Endodermal cell (in vitro differentiated cells): ENCODE measurements around the gene SPN. TPM values are rescaled to one million over a fixed set of nuclear protein-coding genes. Genes with fewer than 3 reads are reported as not detected.
"Not testable (repeated sequence)": the region's sequence is repeated elsewhere in the genome, so short reads cannot be mapped to it uniquely, and the experiment has no call there.

Experiments
- DNase-seq: peaks from one replicate; pipeline ENCODE4 v3.0.0-alpha.2; 2017
- H3K27ac ChIP-seq: 2 replicates; pipeline ENCODE4 v1.5.1; 2013; ENCODE audit warnings: mild to moderate bottlenecking, low read depth, low read length, moderate library complexity
- H3K27me3 ChIP-seq: 2 replicates; pipeline ENCODE4 v1.6.1; 2013; ENCODE audit warnings: mild to moderate bottlenecking, low read length, moderate library complexity; ENCODE audit not compliant: insufficient read depth, control insufficient read depth, poor library complexity, severe bottlenecking
- H3K36me3 ChIP-seq: 2 replicates; pipeline ENCODE4 v1.7.0; 2013; ENCODE audit warnings: mild to moderate bottlenecking, low read length, moderate library complexity; ENCODE audit not compliant: control insufficient read depth, insufficient read depth
- H3K4me1 ChIP-seq: one replicate; pipeline ENCODE4 v1.7.0; 2013; ENCODE audit warnings: low read length; ENCODE audit not compliant: control insufficient read depth, insufficient read depth
- H3K4me3 ChIP-seq: 2 replicates; pipeline ENCODE4 v1.5.1; 2013; ENCODE audit warnings: mild to moderate bottlenecking, low read length, moderate library complexity
- H3K9ac ChIP-seq: 2 replicates; pipeline ENCODE4 v1.6.1; 2013; ENCODE audit warnings: mild to moderate bottlenecking, low read length, moderate library complexity; ENCODE audit not compliant: poor library complexity, severe bottlenecking; ENCODE audit errors: extremely low read depth
- H3K9me3 ChIP-seq: 2 replicates; pipeline ENCODE4 v1.6.1; 2013; ENCODE audit warnings: mild to moderate bottlenecking, low read length, moderate library complexity; ENCODE audit not compliant: control insufficient read depth
- H3K27ac Mint-ChIP-seq: 2 replicates; pipeline ENCODE4 v1.8.0; 2020; ENCODE audit warnings: mixed read lengths
- H3K27me3 Mint-ChIP-seq: 2 replicates; pipeline ENCODE4 v1.8.0; 2021; ENCODE audit warnings: mild to moderate bottlenecking, mixed read lengths; ENCODE audit not compliant: insufficient read depth
- H3K36me3 Mint-ChIP-seq: 2 replicates; pipeline ENCODE4 v1.8.0; 2020; ENCODE audit warnings: low read depth, mixed read lengths
- H3K4me1 Mint-ChIP-seq: 2 replicates; pipeline ENCODE4 v1.8.0; 2020; ENCODE audit warnings: mixed read lengths
- H3K4me3 Mint-ChIP-seq: 2 replicates; pipeline ENCODE4 v1.8.0; 2020; ENCODE audit warnings: mild to moderate bottlenecking, moderate library complexity, mixed read lengths
- H3K9me3 Mint-ChIP-seq: 2 replicates; pipeline ENCODE4 v1.8.0; 2020; ENCODE audit warnings: mild to moderate bottlenecking, mixed read lengths
- WGBS, 2 experiments: methylation state at CpG; one replicate each; pipeline versions ENCODE4 v1.1.5 to v1.1.7; 2013; ENCODE audit warnings: missing lambda C conversion rate in 2 of 2, mixed read lengths in 1 of 2; ENCODE audit not compliant: insufficient coverage in 1 of 2, insufficient read length in 1 of 2; 5-methylcytosine and 5-hydroxymethylcytosine counted together
- total RNA-seq, 2 donors: library from RNA; stranded (reverse); fragmentation: NEBNext Ultra II Directional in 1 of 2; extraction: Animal tissue kit (Norgen Biotek cat#: 25700) in 1 of 2; gene quantifications; 2 replicates in 1 of 2; 3 replicates in 1 of 2; pipeline ENCODE4 v1.2.1, GENCODE V29; 2021
- TF ChIP-seq, protein P1 (sequence below): fragments of 200-600 bp; sonication (generic); conservative IDR thresholded peaks from 2 replicates; pipeline ENCODE4 v1.5.0; 2021; ENCODE audit warnings: antibody characterized with exemption, mild to moderate bottlenecking

The SPN gene
- total RNA-seq, 2 donors from 2014 or later: 0.86 TPM; not detected in 1

DNA sequence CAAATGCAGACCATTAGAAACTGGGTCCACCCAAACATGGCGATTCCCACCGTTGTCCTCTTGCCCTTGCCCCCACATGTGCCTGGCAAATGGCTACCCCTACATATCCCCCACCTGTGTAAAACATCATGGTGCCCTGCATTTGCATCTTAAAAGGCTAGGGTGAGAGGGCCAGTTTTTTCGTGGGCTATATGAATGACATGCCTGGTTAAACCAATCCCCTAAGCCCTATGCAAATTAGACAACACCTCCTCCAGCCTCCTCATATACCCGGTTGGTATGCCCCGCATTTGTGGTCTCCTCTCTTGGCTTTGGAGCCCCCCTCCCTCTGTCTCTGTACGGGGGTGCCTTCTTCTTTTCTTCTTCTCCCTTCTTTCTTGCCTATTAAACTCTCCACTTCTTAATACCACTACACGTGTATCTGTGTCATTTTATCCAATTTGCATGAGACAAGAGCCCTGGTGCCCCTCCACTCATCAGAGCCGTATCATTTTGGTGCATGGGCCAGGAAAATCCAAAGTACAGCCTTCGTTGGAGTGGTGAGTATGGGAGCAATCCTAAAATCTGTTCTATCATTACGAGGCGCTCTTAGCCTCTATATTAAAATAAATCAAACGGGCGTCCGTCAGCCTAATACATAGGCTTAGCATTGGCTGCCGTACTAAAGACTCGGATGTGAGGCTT, 46.0 kb downstream of the SPN start:
- no peaks in the 10 kb centered on the region for H3K27me3 ChIP-seq
- no peaks in the 10 kb centered on the region for H3K9me3 ChIP-seq
- DNase-seq: peak; percentile 88
- H3K4me1 ChIP-seq: no peaks in the 10 kb centered on the region
- peak overlapping the region; percentile 45 for H3K9ac ChIP-seq
- WGBS, 2 experiments: 11 to 26% methylated on average over 6 to 16 of the region's 16 CpGs
- peak overlapping the region; percentile 82 for H3K4me3 ChIP-seq
- peaks cover 9% of the 10 kb centered on the region for H3K4me1 Mint-ChIP-seq
- H3K9me3 Mint-ChIP-seq: no peaks in the 10 kb centered on the region
- H3K27me3 Mint-ChIP-seq: no peaks in the 10 kb centered on the region
- peaks cover 2% of the 10 kb centered on the region for H3K36me3 Mint-ChIP-seq
- no peaks in the 10 kb centered on the region for H3K36me3 ChIP-seq
- TF ChIP-seq, protein P1, sequence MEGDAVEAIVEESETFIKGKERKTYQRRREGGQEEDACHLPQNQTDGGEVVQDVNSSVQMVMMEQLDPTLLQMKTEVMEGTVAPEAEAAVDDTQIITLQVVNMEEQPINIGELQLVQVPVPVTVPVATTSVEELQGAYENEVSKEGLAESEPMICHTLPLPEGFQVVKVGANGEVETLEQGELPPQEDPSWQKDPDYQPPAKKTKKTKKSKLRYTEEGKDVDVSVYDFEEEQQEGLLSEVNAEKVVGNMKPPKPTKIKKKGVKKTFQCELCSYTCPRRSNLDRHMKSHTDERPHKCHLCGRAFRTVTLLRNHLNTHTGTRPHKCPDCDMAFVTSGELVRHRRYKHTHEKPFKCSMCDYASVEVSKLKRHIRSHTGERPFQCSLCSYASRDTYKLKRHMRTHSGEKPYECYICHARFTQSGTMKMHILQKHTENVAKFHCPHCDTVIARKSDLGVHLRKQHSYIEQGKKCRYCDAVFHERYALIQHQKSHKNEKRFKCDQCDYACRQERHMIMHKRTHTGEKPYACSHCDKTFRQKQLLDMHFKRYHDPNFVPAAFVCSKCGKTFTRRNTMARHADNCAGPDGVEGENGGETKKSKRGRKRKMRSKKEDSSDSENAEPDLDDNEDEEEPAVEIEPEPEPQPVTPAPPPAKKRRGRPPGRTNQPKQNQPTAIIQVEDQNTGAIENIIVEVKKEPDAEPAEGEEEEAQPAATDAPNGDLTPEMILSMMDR: no peak
- peak overlapping the region; percentile 97 for H3K27ac Mint-ChIP-seq
- H3K4me3 Mint-ChIP-seq: peak overlapping the region; percentile 73
- no peak overlapping the region for H3K27ac ChIP-seq

DNA sequence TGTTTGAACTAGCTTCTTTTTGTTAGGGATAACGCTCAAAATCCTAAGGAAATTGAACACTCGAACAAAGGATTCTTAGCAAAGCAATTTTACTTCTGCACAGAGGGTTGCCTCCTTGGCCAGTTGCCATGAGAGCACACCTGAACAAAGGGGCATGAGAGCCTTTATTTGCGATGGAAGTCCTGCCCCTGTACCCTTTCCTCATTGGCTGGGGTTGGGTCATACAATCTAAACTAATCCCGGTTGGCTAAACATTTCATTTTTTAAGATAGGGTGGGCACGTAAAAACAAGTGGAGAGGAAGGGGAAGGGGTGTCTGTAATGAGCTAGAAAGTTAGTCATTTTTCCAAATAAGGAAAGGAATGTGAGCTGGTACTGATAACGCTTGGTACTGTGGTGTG, 46.6 kb downstream of the SPN start:
- not testable (repeated sequence) for H3K4me1 Mint-ChIP-seq, H3K36me3 Mint-ChIP-seq, H3K9me3 ChIP-seq, H3K27ac ChIP-seq, H3K27me3 Mint-ChIP-seq, H3K9me3 Mint-ChIP-seq, H3K36me3 ChIP-seq, H3K27me3 ChIP-seq, H3K4me1 ChIP-seq
- H3K27ac Mint-ChIP-seq: peak overlapping the region; percentile 97
- Histone ChIP-seq H3K9ac (peak overlapping the region; percentile 45), H3K4me3 (peak overlapping the region; percentile 82)
- 11 to 12% methylated on average over 5 to 6 of the region's 6 CpGs for WGBS, 2 experiments
- peak; percentile 82 for DNase-seq
- peak overlapping the region; percentile 73 for H3K4me3 Mint-ChIP-seq

DNA sequence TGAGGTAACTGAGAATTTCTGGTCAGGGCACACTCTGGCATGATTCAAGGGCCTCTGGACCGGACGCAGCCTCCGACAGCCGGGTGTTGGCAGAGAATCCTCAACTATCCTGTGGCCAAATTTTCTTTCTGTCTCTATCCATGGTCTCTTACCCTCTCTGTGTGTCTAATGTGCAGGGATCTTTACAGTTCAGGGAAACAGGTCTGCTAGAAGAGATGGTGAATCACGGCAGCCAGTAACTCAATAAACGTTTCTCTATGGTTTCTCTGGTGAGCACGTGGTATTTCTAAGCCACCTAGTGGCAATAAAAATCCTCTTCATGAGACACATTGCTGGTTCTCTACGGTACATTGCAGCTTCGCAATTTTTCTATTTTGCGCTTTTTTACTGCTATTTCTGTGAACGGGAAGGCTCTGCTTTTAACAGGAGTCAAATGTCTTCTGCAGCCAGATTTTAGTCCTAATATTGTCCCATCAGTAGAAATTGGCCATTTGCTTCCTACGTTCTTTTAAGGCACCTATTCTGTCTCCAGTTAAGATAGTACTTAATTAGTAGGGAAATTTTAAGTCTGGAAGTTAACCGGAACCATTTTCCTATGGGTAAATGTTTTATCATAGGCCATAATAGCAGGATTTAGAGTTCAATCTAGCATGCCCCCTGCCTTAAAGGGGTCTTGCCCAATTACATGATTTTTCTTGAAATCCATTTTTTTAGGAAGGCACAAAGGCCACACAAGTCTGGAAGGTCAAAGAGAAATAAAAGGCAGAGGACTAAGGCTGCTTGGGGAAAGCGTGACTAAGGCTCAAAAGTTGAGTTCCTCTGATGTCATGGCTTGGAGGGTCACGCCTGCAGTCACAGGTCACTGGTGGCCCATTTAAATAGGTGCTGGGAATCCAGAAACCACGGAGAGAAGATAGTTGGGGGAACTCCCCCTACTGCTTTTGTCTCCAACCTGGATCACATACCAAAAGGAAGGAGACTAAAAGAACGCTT, 47.5 kb downstream of the SPN start:
- TF ChIP-seq, protein P1: peak; percentile 83
- H3K36me3 Mint-ChIP-seq: peaks cover 11% of the 10 kb centered on the region
- no peaks in the 10 kb centered on the region for H3K9me3 ChIP-seq
- no peaks in the 10 kb centered on the region for H3K9me3 Mint-ChIP-seq
- peak; percentile 72 for DNase-seq
- H3K4me1 Mint-ChIP-seq: peaks cover 9% of the 10 kb centered on the region
- no peaks in the 10 kb centered on the region for H3K4me1 ChIP-seq
- no peak overlapping the region for H3K27ac ChIP-seq
- no peaks in the 10 kb centered on the region for H3K27me3 Mint-ChIP-seq
- peak overlapping the region; percentile 73 for H3K4me3 Mint-ChIP-seq
- no peaks in the 10 kb centered on the region for H3K27me3 ChIP-seq
- H3K36me3 ChIP-seq: peaks cover 5% of the 10 kb centered on the region
- WGBS, 2 experiments: 20 to 32% methylated on average over 13 to 17 of the region's 17 CpGs
- peak overlapping the region; percentile 82 for H3K4me3 ChIP-seq
- peak overlapping the region; percentile 97 for H3K27ac Mint-ChIP-seq
- peak overlapping the region; percentile 45 for H3K9ac ChIP-seq
